HG03135 (cell line): ENCODE results near the gene PKDCC.
A peak's percentile ranks its signal among the peaks of the same experiment; 100 is the strongest.
"Not testable (repeated sequence)": the region's sequence is repeated elsewhere in the genome, so short reads cannot be mapped to it uniquely, and the experiment has no call there.

Experiments
- ATAC-seq: cut with Tn5 transposase; IDR thresholded peaks from one replicate; pipeline ENCODE4 v1.9.1; 2021; ENCODE audit warnings: mild to moderate bottlenecking, moderate library complexity; ENCODE audit not compliant: unreplicated experiment

Gene PKDCC

GRCh38 chr2:42085070-42085469 is 37.2 kb downstream of the PKDCC start:
- not testable (repeated sequence) for ATAC-seq

- no peak for ATAC-seq
Measured at GRCh38 chr2:42085706-42086487, 38.1 kb downstream of the PKDCC start.

DNA sequence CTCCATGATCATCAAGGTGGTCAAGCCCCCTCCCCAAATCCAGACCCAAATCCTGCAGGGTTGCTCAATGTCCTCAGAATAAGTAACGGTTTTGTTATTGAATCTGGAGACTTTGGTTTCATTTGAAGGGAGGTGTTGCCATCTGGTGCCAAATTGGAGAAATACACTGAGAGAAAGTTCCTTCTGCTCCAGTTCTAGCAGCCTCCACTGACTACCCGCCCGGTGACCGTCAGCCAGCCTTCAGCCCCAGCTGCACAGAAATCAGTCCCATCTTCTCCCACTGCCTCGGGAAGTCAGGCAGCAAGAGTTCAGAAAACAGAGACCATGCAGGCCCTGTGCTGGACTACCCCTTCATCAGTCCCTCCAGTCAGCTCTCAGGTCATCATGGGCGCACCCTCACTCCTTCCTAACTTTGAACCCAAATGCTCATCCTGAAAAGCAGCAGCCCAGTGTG is 38.7 kb downstream of the PKDCC start:
- no peak for ATAC-seq

DNA sequence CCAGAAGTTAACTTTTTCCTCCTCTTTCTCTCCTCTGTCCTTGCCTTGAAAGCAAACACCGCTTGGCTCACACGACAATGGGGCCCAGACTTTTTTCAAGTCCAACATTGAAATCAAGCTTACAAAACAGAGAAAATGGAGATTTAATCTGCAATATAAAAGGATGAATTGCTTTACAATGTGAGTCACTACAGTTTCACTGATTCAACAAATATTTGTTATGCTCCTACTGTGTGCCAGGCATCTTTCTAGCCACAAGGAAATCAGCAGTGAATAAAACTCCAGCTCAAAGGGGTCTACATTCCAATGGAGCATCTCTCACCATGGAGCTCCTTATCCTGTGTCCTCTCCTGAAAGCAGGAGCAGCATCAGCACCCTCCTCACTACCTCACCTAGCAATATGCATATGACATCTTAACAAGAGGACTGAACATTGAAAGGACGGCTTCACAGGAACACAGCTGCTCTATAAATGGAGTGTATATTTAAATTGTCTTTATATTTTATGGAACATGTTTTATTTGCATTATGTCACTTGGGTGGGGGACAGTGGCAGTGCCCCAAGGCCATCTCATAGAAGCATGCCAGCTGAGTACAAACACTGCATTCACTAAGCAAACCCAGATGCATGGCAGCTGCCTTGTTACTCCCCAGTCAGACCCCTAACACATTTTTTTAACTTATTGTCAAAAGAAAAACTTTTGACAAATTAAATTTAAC is 39.5 kb downstream of the PKDCC start:
- no peak for ATAC-seq

GRCh38 chr2:42087857-42088195 is 40.0 kb downstream of the PKDCC start:
- no peak for ATAC-seq

GRCh38 chr2:42089340-42089925 is 41.6 kb downstream of the PKDCC start:
- ATAC-seq = peak; percentile 70

DNA sequence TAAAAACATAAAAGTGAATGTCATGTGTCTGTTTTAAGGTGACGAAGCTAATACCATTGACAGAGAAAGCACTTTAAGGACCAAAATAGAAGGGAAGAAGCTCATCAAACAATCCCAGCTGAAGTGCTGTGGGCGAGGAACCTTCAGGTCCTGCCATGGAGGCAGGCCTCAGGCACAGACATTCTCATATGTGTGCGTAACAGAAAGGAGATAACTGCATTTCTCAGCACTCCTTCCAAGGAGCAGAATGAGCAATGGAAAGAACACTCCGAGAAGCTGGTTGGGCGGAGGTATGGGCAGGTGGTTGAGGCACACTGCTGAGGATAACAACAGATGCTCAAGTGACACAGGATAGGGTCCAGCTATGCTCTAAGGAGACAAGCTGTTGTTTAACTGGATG is 42.4 kb downstream of the PKDCC start:
- ATAC-seq = no peak

DNA sequence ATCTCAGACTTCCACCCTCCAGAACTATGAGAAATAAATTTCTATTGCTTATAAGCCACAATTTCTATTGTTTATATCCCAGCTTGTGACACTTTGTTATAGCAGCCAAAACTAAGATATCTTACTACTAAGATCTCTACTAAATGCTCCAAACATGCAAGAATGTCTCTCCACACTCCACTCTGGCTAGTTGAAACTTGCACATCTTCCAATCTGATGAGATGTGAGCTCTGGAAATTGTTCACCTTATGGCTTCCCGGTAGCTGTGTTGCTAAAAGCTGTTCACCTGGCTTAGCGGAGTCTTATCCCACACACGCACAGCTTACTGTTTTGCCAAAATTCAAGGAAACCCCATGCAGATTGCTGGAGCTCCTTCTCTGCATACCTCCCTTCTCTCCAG is 43.9 kb downstream of the PKDCC start:
- no peak for ATAC-seq

GRCh38 chr2:42092084-42092996 is 44.5 kb downstream of the PKDCC start:
- ATAC-seq = no peak

- ATAC-seq = no peak
Measured at GRCh38 chr2:42094114-42094513, 46.3 kb downstream of the PKDCC start.

- no peak for ATAC-seq
Measured at GRCh38 chr2:42095923-42096408, 48.1 kb downstream of the PKDCC start.

DNA sequence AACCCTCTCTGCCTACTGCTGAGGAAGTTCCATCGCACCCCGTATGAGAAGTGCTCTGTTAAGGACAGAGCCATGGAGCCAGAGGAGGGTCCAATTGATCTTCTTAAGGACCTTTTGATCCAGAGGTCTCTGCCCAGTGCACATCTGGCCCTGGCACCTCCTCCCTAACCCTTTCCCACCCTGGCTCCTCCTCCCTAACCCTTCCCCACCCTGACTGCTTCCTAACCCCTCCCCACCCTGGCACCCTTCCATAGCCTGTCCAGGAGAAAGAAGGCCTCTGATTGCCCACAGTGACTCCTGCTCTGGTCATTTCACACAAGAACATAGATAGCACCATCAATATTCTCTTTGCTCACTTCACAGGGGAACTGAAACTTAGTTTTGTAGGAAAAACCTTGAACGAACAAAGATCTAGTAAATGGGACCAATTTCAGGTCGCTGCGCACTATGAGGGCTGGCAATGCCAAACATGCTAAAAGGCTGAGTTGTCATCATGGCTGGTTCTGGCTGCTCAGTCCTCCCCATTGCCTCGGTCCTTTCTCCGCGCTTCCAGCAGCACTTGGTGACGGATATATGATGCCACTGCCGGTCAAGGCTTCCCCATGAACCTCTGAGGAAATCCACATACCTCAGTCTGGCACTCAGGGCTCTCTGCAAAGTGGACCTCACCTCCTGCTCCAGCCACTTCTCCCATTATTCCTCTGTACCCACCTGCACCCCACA is 49.2 kb downstream of the PKDCC start:
- ATAC-seq = peak; percentile 47

DNA sequence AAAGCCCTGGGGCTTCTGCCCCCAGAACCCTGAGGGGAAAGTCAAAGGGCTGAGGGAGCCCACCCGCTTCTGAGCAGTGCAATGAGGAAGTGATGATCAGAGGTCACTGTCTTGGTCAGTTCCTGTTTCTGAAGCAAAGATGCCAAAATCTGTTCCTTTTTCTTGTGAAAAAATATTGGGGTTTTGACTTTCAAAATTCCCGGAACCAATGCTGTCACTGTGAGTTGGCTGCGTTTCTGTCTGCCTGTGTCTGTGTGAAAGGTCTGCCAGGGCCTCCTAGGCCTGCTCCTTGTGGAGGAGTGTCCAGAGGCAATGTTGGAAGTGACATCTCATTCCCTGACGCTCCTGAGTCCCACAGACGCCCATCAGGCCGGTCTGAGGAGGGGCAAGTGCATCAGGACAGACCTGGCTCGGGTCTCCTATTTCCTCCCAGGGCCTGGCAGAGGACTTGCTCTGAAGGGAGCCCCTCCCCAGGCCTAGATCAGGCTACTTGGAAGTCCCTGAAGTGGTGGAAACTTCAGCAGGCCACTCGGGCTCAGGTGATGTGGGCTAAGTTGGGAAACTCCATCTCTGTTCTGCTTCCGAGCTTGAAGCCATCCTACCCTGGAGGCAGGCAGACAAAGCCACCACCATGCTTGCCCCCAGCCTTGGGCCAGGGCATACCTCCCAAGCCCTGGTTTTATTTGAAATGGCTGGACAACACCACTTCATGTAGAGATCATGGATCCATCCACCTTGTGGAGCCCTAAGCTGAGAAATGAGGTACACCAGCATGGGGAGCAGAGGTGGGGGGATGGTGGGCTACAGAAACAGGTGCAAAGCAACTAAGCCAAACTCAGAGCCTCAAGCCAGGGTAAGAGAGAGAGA is 51.0 kb downstream of the PKDCC start:
- ATAC-seq = no peak

- no peak for ATAC-seq
Measured at GRCh38 chr2:42099438-42100173, 51.8 kb downstream of the PKDCC start.

DNA sequence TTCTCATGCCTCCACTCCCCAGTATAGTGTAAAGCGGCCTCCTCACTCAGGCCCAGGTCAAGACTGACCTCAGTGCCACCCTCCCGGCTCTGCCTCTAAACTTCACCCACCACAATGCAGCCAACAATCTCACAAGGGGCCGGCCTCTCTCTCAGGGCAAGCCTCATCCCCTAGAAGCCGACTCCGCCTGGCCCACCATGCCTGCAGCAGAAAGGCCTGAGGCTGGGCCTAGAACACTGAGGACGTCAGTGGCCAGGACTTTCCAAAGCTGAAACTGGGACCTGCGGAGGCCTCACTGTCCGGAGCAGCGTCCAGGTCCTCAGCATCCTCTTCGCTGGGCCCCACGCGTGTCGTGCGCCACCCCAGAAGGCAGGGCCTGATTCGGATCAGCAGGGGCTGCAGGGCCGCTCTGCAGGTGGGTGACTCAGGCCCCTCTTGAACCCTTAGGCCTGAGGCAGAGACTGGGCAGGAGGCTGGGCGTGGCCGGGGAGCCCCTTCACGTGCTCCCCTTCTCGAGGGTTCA is 52.9 kb downstream of the PKDCC start:
- no peak for ATAC-seq

- ATAC-seq = no peak
Measured at GRCh38 chr2:42101206-42102023, 53.6 kb downstream of the PKDCC start.

DNA sequence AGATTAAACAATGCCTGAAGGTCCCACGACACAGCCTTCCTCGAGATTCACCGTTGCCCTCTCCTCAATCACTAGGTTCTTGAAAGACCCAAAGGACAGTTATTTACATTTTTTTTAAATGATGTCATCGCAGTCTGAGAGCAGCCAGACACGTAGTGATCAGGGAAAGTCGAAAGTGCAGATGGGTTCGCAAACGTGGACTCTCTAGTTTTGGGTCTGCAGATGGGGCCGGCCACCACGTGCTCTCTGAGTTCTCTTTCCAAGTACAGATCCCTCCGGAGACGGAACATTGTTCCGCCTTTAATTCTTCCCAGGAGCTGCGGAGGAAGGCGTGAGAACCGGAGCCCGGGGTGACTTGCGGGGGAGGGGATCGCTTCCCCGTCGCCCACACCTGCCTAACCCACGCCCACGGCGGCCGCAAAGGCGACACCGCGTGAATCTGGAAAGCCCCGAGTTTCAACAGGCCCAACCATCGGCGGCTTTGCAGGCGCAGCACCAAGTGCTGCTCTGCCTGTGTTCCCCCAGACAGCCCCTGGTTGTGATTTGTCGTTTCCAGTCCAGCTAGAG is 54.3 kb downstream of the PKDCC start:
- peak; percentile 57 for ATAC-seq
